GM13977 (cell line): ENCODE data around the gene LRRC40.

ENCODE experiments used
- DNase-seq: peaks from one replicate; pipeline ENCODE4 v3.0.0; 2012; ENCODE audit warnings: low spot score
- CTCF ChIP-seq: IDR thresholded peaks from 2 replicates; pipeline ENCODE4 v1.5.1; 2012; ENCODE audit warnings: mild to moderate bottlenecking, control low read depth; ENCODE audit not compliant: insufficient read depth; ENCODE audit errors: extremely low read depth, missing control alignments
- in situ Hi-C: fragments of 300-500 bp; cut with MboI; formaldehyde crosslinking; loops from one replicate; pipeline ENCODE4 v1.12.0; 2022; ENCODE audit warnings: low sequenced_read_pairs, low pct_unique_long_range_greater_than_20kb, mixed read lengths, inconsistent platforms; ENCODE audit not compliant: unreplicated experiment

Gene LRRC40

GRCh38 chr1:70168283-70168682 is 37.1 kb downstream of the LRRC40 start:
- in situ Hi-C loops: no loop called here
- DNase-seq: no peak
- TF ChIP-seq CTCF: no peak

GRCh38 chr1:70164350-70164749 is 41.0 kb downstream of the LRRC40 start:
- TF ChIP-seq CTCF: no peak

GRCh38 chr1:70156529-70157120 is 48.8 kb downstream of the LRRC40 start:
- in situ Hi-C loops: no loop called here
- no peak for TF ChIP-seq CTCF

More at GRCh38 chr1:70164350-70164749, 41.0 kb downstream of the LRRC40 start:
- DNase-seq: no peak
- in situ Hi-C loops: no loop called here

GRCh38 chr1:70153739-70154138 is 51.6 kb downstream of the LRRC40 start:
- in situ Hi-C loops: no loop called here

More at GRCh38 chr1:70156529-70157120, 48.8 kb downstream of the LRRC40 start:
- DNase-seq: no peak

GRCh38 chr1:70150444-70150843 is 54.9 kb downstream of the LRRC40 start:
- no peak for TF ChIP-seq CTCF
- in situ Hi-C loops: no loop called here
- no peak for DNase-seq

More at GRCh38 chr1:70153739-70154138, 51.6 kb downstream of the LRRC40 start:
- no peak for DNase-seq
- no peak for TF ChIP-seq CTCF

GRCh38 chr1:70146488-70146887 is 58.9 kb downstream of the LRRC40 start:
- TF ChIP-seq CTCF: no peak
- DNase-seq: no peak
- in situ Hi-C loops: no loop called here
